Thyroid gland (tissue), 4 donors: ENCODE results near the gene SLC25A52. TPM values are rescaled to one million over a fixed set of nuclear protein-coding genes. Genes with fewer than 3 reads are reported as not detected.
"Not testable (repeated sequence)": the region's sequence is repeated elsewhere in the genome, so short reads cannot be mapped to it uniquely, and the experiment has no call there.

Experiments
- DNase-seq, 2 donors: peaks; one replicate each; pipeline ENCODE4 v3.0.0-alpha.2; 2019
- H3K27ac ChIP-seq, 3 donors: fragments of 200-600 bp; sonication (generic); 1 replicate in 2 of 3; 2 replicates in 1 of 3; pipeline ENCODE4 v1.5.1; 2016 to 2019; ENCODE audit warnings: mild to moderate bottlenecking in 1 of 3, moderate library complexity in 1 of 3
- H3K27me3 ChIP-seq: fragments of 200-600 bp; sonication (generic); one replicate; pipeline ENCODE4 v1.5.1; 2019
- H3K36me3 ChIP-seq, 2 donors: fragments of 200-600 bp; sonication (generic); one replicate each; pipeline ENCODE4 v1.5.1; 2016 to 2019
- H3K4me1 ChIP-seq, 2 donors: fragments of 200-600 bp; sonication (generic); one replicate each; pipeline ENCODE4 v1.5.1; 2017 to 2019
- H3K4me3 ChIP-seq, 3 donors: fragments of 200-600 bp; sonication (generic); replicated peaks in 1 of 3; 1 replicate in 2 of 3; 2 replicates in 1 of 3; pipeline ENCODE4 v1.5.1; 2016; ENCODE audit warnings: mild to moderate bottlenecking in 1 of 3
- H3K9me3 ChIP-seq: fragments of 200-600 bp; sonication (generic); one replicate; pipeline ENCODE4 v1.5.1; 2017
- CTCF ChIP-seq, 6 experiments: fragments of 200-600 bp in 3 of 6; fragments of 450-650 bp in 3 of 6; sonication (generic) in 3 of 6; IDR thresholded peaks; one replicate each; pipeline ENCODE4 v1.5.1; 2016 to 2019; ENCODE audit warnings: antibody characterized with exemption in 6 of 6, mild to moderate bottlenecking in 2 of 6, inconsistent platforms in 1 of 6, moderate library complexity in 1 of 6
- POLR2A ChIP-seq, 2 donors: fragments of 450-650 bp; IDR thresholded peaks; one replicate each; pipeline ENCODE4 v1.6.1; 2017; ENCODE audit warnings: antibody characterized with exemption in 2 of 2, mild to moderate bottlenecking in 2 of 2, moderate library complexity in 1 of 2
- WGBS, 2 donors: methylation state at CpG; one replicate each; pipeline ENCODE4 v1.1.5; 2017; 5-methylcytosine and 5-hydroxymethylcytosine counted together
- intact Hi-C: fragments of 100-400 bp; cut with DNase I; formaldehyde crosslinking; loops from one replicate; pipeline ENCODE4 v1.15.1; 2023
- total RNA-seq, 4 donors: library from RNA; depleted of rRNA; stranded (reverse); fragments of >200 nt; gene quantifications; one replicate each; pipeline ENCODE4 v1.2.3, GENCODE V29; 2016

SLC25A52 gene
- total RNA-seq, result 1 to 10 TPM in 1 of 4 donors, not detected in 3; 1.2 TPM

GRCh38 chr18:31760695-31761094 is at the start of gene SLC25A52:
Gene SLC25A52, minus strand, starts transcription at chr18:31760880. Its CDS starts 219 bp downstream, at chr18:31760661.
- WGBS, 2 donors, result 79 to 80% methylated on average over 21 of the region's 21 CpGs
- Histone ChIP-seq H3K4me3 (no peak within 1 kb of the TSS), H3K27me3 (no peaks in the 10 kb centered on the region), H3K9me3 (no peaks in the 10 kb centered on the region), H3K4me1 (no peaks in the 10 kb centered on the region), H3K36me3 (no peaks in the 10 kb centered on the region), H3K27ac (no peak within 1 kb of the TSS)
- intact Hi-C loops, result no loop called here
- TF ChIP-seq CTCF (IDR thresholded peaks at IDR 0.05) (no peak), POLR2A (IDR thresholded peaks at IDR 0.05) (no peak)
- no peak for DNase-seq

GRCh38 chr18:31809049-31809448 is 48.4 kb upstream of the SLC25A52 start:
- DNase-seq, H3K9me3 ChIP-seq, H3K27me3 ChIP-seq, H3K27ac ChIP-seq, H3K4me3 ChIP-seq, intact Hi-C loops, H3K4me1 ChIP-seq, H3K36me3 ChIP-seq: not testable (repeated sequence)
- WGBS, 2 donors, result 62 to 66% methylated on average over 4 of the region's 4 CpGs

- Histone ChIP-seq H3K36me3 (no peaks in the 10 kb centered on the region), H3K27me3 (no peaks in the 10 kb centered on the region), H3K27ac (no peak overlapping the region), H3K4me1 (no peaks in the 10 kb centered on the region), H3K9me3 (no peaks in the 10 kb centered on the region), H3K4me3 (no peak overlapping the region)
- TF ChIP-seq CTCF (IDR thresholded peaks at IDR 0.05) (no peak), POLR2A (IDR thresholded peaks at IDR 0.05) (no peak)
- intact Hi-C loops, result no loop called here
- DNase-seq, result no peak
- WGBS, 2 donors, result 86 to 89% methylated on average over 2 of the region's 2 CpGs
These were observed 40.4 kb upstream of the SLC25A52 start for GRCh38 chr18:31801078-31801477.

- not testable (repeated sequence) for H3K4me1 ChIP-seq, H3K9me3 ChIP-seq
These were observed 38.6 kb upstream of the SLC25A52 start for GRCh38 chr18:31799257-31799656.

GRCh38 chr18:31798399-31798798 is 37.7 kb upstream of the SLC25A52 start:
- DNase-seq, result no peak
- whole genome bisulfite sequencing, 2 donors, result 67 to 90% methylated on average over 2 of the region's 2 CpGs
- no peak for TF ChIP-seq POLR2A (IDR thresholded peaks at IDR 0.05)
- TF ChIP-seq CTCF (IDR thresholded peaks at IDR 0.05), result no peak
- Histone ChIP-seq H3K36me3 (no peaks in the 10 kb centered on the region), H3K4me1 (no peaks in the 10 kb centered on the region), H3K27me3 (no peaks in the 10 kb centered on the region), H3K27ac (no peak overlapping the region), H3K4me3 (no peak overlapping the region), H3K9me3 (no peaks in the 10 kb centered on the region)
- intact Hi-C loops, result no loop called here

More at GRCh38 chr18:31799257-31799656, 38.6 kb upstream of the SLC25A52 start:
- DNase-seq, H3K4me3 ChIP-seq, H3K27ac ChIP-seq, intact Hi-C loops, H3K36me3 ChIP-seq, H3K27me3 ChIP-seq: not testable (repeated sequence)
- 91 to 100% methylated on average over 5 of the region's 5 CpGs for WGBS, 2 donors

- intact Hi-C loops, result no loop called here
- no peaks in the 10 kb centered on the region for H3K4me1 ChIP-seq
- WGBS, 2 donors, result 82 to 86% methylated on average over 2 of the region's 2 CpGs
- H3K4me3 ChIP-seq, result no peak overlapping the region
- H3K36me3 ChIP-seq, result no peaks in the 10 kb centered on the region
- no peak for DNase-seq
- H3K27ac ChIP-seq, result no peak overlapping the region
- H3K27me3 ChIP-seq, result no peaks in the 10 kb centered on the region
- TF ChIP-seq CTCF (IDR thresholded peaks at IDR 0.05) (no peak), POLR2A (IDR thresholded peaks at IDR 0.05) (no peak)
- H3K9me3 ChIP-seq, result no peaks in the 10 kb centered on the region
These were observed 35.1 kb upstream of the SLC25A52 start for GRCh38 chr18:31795747-31796146.
